ENCODE measurements around the gene TMEM165.

GRCh38 chr4:55399581-55399980 lies 3.8 kb downstream of the TMEM165 start:
- no peak for TF ChIP-seq EZH2phosphoT487 (IDR thresholded peaks at IDR 0.05; ENCODE audit: low read length)
- TF ChIP-seq, protein P1, sequence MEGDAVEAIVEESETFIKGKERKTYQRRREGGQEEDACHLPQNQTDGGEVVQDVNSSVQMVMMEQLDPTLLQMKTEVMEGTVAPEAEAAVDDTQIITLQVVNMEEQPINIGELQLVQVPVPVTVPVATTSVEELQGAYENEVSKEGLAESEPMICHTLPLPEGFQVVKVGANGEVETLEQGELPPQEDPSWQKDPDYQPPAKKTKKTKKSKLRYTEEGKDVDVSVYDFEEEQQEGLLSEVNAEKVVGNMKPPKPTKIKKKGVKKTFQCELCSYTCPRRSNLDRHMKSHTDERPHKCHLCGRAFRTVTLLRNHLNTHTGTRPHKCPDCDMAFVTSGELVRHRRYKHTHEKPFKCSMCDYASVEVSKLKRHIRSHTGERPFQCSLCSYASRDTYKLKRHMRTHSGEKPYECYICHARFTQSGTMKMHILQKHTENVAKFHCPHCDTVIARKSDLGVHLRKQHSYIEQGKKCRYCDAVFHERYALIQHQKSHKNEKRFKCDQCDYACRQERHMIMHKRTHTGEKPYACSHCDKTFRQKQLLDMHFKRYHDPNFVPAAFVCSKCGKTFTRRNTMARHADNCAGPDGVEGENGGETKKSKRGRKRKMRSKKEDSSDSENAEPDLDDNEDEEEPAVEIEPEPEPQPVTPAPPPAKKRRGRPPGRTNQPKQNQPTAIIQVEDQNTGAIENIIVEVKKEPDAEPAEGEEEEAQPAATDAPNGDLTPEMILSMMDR (IDR thresholded peaks at IDR 0.05; ENCODE audit: low read length), result no peak
- no peak for TF ChIP-seq EZH2 (optimal IDR thresholded peaks at IDR 0.05; ENCODE audit: low read depth, low read length)

Data from MM.1S (cell line).